Forelimb muscle (tissue), 1 donor: ENCODE results near the gene CCDC158. TPM values are rescaled to one million over a fixed set of nuclear protein-coding genes. Genes with fewer than 3 reads are reported as not detected.

Source experiments
- DNase-seq: peaks from one replicate; pipeline ENCODE4 v3.0.0-alpha.2; 2013; ENCODE audit warnings: low read depth
- polyA plus RNA-seq: library from polyadenylated mRNA; unstranded; fragments of 120-200 nt; gene quantifications from one replicate; pipeline ENCODE4 v1.2.1, GENCODE V29; 2013; ENCODE audit not compliant: insufficient read length

CCDC158 gene
- polyA plus RNA-seq, 1 donor = 0.75 TPM

DNA sequence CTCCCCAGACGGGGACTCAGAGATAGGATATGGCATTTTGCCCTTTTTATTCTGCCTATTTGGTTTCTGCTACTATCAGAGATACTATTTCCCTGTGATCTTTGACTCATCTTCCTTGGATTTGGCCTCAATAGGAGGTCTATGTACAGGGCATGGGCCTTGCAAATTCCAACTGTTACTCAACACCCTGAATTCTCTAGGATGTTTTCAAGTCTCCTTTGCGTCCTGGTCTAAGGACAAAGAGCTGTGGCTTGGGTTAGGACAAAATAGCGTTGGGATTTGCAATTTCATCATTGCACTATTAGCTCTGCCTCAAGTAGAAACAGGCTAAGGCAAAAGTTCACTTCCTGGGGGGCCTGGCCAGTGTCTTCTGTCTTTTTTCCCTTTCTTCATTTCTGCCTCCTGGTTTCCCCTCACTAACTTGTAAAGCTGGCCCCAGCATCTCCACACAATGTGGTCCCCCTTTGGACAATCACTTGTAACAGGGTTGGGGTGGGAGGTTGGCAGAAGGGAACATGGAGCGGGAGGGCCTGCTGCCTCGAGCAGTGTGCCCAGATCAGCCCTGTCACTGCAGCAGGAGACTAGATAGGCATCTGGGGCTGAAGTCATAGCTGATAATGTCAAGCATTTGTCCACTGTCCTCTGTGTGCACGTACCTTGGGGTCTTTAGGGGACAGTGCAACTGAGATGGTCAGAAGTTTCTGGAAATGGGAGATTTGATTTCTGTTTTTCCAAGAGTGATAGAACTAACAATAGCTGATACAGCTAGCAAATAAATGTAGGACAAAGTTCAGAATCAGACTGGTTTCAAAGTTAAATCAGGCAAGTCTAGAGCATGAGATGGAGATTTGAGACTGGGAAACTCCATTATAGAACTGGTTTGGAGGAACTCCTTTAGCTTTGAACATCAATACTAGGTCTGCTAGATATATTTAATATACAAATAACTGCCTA is 140.2 kb downstream of the CCDC158 start:
- DNase-seq = no peak

DNA sequence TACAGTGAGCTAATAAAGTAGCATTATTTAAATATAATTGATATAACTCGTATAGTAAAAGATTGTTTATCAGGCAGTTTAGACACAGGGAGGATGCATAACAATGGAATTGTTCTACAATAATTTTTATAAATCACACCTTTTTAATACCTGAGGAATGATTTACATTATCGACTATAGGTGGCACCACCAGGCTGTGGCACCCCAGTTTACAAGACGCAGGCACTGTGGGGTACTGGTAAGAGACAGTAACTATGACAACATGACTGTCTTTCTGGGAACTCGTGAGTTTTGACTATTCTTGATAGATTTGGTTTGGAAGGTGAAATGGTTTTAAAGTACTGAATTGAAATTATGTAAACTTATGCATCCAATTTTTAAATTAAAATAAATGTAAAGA is 141.5 kb downstream of the CCDC158 start:
- no peak for DNase-seq

DNA sequence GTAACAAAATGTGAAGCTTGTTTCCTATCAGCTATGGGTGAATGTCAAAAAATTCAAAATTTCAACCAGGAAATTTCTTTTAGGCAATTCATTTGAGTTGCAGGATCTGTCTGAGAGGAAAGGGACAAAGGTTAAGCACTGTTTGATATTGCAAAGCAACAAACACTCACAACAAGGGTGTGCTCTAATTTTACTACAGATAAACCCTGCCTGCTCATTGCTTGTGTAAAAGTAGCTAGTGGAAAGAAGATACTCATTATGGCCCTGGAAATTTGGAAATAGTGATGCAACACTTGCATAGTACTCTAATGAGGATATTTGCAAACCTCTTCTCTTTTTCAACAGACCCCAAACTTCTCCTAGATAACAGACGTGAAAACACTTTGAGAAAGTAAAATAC is 142.4 kb downstream of the CCDC158 start:
- no peak for DNase-seq

DNA sequence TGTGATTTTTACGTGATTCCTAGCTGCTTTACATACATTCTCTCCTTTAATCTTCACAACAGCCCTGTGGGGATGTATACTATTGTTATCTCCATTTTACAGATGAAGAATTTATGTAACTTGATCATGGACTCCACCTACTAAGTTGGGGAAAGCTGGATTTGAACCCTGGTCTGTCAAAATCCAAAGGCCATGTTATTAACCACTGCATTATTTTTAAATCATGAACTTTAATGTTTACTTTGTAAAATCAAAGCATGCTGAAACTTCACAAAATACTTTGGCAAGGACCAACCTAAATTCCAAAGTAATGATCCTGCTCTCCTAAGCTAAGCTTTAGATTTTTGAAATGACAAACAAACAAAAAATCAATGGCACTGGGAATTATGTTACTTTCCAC is 143.3 kb downstream of the CCDC158 start:
- DNase-seq = no peak

DNA sequence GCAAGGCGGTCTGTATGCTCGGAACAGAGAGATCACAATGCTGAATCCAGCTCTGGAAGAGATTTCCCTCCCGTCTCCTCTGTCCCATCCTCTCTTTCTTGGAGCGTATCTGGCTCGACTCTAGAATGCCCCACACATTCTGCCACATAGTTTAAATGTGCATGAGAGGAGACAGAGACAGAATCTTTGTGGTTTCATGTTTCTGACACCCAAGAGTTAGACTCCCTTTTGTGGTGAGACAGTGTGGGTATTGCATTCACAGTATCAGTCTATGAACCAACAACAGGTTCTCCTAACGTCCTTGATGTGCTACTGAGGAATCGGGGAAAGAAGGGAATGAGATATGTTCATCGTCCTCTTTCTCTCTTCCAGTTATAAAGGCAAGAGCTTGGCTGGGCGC is 144.1 kb downstream of the CCDC158 start:
- DNase-seq = no peak

DNA sequence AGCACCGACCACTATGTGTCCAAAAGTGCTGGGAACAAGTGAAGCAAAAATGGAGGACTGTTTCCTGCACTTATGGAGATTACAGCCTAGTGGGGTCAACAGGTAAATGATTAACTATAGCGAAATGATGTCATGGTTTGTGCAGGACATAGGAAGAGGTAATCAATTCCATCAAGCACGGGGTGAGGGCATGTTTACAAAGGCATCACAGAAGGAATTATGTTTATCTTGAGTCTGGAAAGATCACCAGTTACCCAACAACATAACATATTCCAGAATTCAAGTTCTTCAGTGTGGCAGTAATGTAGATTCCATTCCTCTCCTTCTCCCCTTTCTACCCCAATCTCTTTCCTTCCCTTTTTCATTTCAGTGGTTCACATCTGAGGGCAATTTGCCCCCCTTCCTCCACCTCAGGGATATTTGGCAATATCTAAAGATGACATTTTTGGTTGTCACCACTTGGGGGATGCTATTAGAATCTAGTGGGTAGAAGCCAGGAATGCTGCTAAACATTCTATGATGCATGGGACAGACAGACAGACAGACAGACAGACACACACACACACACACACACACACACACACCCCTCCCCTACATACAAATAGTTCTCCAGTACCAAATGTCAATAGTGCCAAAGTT is 145.3 kb downstream of the CCDC158 start:
- DNase-seq = no peak

DNA sequence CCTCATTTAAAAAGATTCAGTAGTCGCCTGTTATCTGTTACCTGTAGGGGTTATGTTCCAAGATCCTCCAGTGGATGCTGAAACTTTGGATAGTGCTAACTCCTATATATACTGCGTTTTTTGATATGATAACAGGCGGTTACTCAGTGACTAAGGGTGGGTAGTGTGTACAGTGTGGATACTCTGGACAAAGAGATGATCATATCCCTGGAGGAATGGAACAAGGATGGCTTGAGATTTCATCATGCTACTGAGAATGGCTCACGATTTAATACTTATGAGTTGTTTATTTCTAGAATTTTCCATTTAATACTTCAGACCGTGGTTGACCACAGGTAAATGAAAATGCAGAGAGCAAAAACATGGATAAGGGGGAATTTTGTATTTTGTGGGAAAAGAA is 147.9 kb downstream of the CCDC158 start:
- no peak for DNase-seq

DNA sequence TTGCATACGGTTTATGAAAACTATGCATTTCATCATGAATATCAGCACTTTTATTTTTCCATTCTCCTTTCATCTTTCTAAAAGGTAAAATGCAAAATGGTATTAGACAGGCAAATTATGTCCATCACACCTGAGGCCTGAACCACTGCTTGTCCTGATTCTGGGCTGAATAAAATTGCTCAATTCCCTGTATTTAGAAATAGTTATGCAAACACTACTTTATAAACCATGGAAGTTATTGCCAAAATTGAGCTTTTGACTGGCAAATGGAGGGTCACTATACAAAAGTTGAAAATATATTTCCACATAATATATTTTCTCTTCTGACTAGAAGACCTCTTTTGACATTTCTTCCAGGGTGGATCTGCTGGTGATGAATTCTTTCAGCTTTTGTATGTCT is 148.4 kb downstream of the CCDC158 start:
- DNase-seq = no peak

DNA sequence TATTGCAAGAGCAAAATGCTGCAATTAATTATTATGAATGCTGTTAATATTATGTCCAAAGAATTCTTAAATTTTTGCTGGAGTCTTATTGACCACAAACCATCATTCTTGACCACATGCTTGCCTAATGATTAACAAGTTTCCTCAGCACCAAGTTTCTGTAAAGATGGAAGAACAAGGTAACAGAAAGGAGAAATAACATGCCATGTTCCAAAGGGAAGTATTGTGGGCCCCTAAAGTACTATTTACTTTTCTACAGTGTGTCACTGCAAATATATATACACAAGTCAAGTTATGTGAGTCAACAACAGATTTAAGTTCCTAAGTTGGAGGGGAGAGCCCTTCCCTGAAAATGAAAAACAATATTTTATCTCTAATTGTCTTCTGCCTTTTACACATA is 148.9 kb downstream of the CCDC158 start:
- DNase-seq = no peak

DNA sequence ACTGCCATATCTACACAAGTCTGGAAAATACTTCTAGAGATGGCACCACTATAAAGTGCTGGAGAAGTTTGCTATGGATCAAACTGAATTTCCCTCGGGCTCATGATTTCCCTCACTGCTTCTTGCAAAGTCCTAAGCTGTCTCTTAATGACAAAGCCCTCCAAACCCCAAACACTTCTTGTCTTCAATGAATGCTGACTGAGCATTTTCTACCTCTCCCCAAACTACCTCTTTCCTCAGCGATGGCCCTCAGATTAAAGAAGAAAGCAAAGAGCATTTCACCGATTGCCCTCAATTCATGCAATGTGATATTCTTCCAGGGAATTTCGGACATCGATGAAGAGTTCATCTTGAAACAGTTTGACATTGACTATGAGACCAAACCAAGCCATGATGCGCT is 149.7 kb downstream of the CCDC158 start:
- no peak for DNase-seq

DNA sequence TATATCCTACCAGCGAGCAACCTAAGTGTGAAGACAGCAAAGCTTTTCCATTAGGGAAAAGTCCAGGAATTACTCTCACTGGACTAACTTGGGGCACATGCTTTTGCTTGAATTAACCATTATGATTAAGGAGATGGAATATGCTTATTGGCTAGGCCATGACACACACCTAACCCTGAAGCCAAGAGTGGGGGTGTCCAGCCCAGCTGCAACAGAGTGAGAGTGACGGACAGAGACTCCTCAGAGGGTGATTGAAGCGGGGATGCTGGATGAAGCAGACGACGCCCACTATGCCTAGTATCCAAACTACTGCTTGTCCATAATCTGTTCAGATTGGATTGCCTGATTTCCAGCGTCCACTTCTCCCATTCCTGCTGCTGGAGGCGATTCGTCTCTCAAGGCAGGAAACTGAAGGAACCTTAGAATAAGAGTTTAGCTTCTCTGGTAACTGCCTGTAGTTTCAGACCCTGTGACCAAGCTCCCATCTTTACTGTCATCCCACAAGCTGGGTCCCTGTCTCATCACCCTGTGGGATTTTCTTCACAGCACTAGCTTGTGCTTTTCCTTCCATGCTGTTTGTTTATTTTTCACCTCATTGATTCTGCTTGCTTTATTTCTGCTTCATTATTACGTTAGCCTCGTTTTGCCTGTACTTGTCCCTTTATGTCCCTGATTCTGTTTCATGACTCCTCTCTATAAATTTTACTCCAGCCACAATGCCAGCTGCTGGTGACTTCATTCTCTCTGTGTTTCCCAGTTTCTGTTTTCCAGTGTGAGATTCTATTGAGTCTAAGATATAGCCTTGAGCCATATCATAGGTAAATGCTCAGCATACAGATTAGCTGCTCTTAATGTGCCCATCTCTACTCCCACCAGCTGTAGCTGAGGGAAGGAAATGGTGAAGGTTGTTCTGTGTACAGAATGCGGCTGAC is 150.4 kb downstream of the CCDC158 start:
- no peak for DNase-seq

DNA sequence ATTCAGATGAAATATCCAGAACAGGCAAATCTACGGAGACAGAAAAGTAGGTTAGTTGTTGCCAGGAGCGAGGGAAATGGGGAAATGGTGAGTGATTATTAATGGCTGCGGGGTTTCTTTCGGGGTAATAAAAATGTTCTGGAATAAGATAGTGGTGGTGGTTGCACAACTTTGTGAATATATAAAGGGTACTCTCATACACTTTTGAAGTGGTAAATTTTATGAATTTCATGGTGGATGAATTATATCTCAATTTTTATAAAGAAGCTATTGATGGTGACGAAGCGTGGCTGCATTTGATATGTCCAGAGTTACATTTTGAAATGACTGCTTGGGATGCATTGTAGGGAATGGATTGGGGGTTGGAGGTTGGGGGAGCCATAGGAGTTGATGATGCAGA is 153.1 kb downstream of the CCDC158 start:
- DNase-seq = no peak

DNA sequence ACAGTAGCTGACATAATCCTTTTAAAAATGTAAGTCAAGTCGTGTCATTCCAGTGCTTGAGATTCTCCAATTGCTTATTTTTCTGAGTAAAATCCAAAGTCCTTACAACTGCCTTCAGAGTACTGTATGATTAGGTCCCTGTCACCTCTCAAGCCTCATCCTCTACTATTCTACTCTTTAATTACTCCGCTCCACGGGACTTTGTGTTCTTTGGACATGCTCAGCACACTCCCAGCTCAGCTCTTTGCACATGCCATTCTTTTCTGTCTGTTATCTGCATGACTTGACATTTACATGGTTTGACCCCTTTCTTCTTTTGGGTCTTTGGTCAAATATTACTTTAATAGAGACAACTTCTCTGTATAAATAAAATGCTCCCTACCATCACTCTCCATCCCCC is 154.3 kb downstream of the CCDC158 start:
- no peak for DNase-seq

DNA sequence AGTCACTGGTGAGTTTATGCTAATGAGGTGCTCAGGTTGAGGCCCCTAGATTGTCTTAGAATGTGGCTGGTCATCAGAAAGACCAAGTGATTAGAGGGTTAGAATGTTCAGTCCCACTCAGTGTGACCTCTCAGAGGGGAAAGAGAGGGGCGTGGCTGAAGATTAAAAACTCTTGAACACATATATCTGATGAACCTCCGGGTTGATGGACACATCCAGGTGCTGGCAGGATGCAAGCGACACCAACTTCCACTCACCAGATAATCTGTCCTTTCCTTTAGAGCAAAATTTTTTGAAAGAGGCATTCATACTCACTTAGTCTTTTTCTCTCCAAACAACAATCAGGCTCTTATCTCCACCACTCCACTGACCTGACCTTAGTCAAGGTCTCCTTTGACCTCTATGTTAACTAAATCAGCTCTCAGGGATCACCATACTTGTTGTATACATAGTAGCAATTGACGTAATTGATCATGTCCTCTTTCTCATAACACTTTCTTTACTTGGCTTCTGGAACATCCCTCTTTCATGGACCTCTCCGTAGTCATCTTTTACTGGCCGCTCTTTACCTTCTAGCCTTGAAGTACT is 155.2 kb downstream of the CCDC158 start:
- no peak for DNase-seq

Other genes starting within 250 kb of the CCDC158 start
- 139 TPM for gene SCARB2, start 207.3 kb downstream of the CCDC158 start, polyA plus RNA-seq
- 1.5 TPM for gene FAM47E, start 169.4 kb downstream of the CCDC158 start, polyA plus RNA-seq
- gene STBD1, start 114.4 kb downstream of the CCDC158 start, polyA plus RNA-seq = 58.9 TPM
- gene SHROOM3, start 14.1 kb upstream of the CCDC158 start, polyA plus RNA-seq = 19.0 TPM